HG03520 (cell line): Measurements from ENCODE around the gene HOATZ.

Source experiments
- ATAC-seq: cut with Tn5 transposase; IDR thresholded peaks from one replicate; pipeline ENCODE4 v1.9.1; 2021; ENCODE audit warnings: mild to moderate bottlenecking, moderate library complexity; ENCODE audit not compliant: unreplicated experiment

The HOATZ gene

DNA sequence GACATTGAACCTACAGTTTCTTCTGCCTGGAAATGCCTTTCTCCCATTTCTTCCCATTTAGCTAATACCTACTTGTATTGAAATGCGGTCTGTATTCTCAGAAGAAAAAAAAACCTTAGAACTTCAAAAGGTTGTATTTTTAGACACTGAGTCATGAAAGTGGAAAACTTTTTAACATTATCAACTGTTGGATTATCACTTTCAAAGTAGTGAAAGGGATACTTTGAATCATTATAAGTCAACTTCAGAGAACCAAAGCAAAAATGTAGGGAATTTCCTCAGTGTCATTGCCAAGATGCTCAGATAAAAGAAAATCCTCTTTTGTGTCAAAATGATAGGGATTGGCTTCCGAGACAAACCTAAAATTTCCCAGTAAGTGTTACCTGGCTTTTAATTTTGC, 6.6 kb downstream of the HOATZ start:
- ATAC-seq, result no peak

DNA sequence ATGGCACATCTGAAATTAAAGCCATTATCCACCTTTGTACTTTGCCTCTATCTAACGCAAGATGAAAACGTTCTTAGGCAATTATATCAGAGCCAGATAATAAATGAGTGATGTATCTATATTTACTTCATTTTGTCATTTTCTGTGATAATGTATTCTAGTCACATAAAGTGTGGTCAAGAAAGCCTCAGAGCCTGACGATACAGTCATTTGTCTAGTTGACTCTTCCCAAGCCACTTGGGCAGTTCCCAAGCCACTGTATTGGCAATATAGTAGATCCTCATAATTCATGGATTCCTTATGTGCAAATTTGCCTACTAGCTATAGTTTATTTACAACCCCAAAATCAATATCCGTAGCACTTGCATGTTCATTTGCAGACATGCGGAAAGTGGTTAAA, 7.8 kb downstream of the HOATZ start:
- no peak for ATAC-seq

DNA sequence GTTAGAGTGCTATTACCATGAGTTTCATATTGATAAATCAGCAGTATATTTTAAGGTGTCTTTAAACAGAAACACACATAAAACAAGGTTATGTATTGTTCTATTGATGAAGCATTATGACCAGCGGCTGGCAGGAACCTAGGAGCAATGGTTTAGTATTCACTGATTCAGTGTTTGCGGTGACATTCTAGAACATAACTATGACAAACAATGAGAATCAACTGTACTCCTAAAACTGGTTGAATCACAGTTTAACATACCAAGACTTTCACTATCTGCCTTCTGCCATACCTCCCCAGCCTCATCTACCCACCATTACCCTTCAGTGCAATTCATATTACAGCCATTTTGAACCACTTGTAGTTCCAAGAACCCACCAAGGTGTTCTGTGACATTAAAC, 8.8 kb downstream of the HOATZ start:
- ATAC-seq, result no peak

DNA sequence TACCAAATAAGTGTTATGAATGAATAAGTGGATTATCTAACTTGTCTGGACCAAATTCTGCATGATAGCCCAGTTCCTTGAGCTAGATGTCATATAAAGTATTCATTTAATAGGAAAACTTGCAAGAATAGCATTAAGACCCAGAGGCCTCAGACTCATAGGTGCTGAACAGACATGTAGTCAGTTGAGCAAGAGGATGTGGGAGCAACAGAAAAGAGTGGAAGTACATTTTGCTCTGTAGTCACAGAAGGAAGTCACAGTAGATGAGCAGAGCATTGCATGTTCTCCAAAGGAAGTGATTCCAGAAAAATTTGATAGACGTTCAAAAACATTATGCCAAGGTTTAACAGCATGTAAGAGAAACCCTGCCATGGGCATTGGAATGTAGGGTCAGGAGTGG, 9.5 kb downstream of the HOATZ start:
- ATAC-seq, result no peak

DNA sequence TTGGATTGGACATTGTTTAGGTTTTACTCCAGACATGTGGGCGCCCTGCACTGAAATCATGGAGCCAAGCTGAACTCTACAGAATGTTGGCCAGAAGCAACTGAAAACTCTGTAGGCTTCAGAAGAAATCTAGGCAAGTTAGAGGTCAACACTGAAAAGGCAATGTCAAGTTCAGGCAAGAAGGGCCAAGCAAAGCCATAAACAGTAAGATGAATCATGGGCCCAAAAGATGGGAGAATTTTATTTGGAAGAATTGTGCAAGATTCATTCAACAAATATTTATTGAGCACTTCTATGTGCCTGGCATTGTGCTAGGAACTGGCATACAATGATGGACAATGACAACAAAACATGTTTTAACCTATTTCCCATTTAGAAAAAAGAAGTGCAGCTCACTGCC, 10.9 kb downstream of the HOATZ start:
- no peak for ATAC-seq

DNA sequence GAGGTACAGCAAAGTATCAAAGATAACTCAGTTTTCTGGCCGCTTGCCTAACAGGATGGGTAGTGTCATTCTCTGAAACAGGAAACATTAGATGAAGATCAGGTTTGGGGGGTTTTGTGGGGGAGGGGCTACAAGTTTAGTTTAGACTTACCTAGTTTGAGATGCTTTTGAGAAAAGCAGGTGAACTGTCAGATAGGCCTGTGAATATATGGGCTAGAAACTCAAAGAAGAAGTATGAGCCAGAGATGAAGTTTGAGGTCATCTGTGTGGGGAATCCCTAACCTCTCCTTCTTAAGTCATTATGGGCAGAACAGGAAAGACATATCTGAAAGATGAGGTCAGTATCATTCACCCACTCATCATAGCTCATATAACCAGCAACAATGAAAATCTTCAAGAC, 11.9 kb downstream of the HOATZ start:
- no peak for ATAC-seq

DNA sequence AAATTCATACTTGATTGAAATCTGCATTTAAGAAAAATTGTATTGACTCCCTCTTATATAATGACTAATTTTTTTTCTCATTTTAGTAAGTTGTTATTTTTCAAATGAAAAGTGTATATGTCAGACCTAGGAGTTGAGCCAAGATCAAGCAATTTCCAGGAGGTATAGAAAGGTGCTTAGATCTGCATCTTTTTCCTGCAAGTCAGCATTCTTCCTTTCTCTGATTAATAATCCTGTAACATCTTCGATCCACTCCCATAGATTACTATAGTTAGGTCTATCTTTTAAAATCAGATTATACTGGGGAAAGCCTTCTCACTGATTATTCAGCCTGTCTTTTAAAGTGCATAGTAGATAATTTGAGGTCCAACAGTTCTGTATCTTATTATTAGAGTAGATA, 12.7 kb downstream of the HOATZ start:
- ATAC-seq, result no peak

DNA sequence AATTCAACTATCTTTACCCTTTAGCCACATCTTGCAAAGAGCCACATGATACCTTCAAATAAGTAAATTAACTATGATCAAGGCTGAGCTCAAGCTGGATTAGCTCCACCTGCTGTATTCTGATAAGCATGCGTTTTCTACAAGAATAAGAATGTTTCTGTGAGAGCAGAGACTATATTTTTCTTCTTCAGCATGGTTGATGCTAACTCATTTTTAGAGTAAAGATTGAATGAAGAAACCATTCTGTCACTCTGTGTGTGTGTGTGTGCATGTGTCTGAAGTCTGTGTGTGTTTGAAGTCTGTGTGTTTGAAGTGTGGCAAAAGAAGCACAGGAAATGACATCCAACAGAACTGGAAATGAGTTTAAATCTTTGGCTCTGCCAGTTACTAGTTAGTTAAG, 14.0 kb downstream of the HOATZ start:
- no peak for ATAC-seq

DNA sequence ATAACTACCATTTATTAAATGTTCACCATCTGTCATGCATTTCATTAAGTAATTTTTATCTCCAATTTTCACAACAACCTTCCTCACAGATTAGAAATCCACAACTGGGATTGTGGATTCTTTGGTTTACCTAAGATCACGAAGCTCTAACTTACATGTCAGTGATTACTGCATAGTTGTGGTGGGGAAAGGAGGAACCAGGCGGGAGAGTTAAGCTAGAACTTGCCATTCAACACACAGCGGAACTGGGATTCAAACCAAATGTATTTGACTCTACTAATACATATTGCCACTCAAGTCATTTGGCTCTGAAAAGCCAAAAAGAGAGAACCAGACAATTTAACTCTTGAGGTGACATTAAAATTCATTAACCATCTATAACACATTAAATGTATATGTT, 15.5 kb downstream of the HOATZ start:
- ATAC-seq, result no peak

DNA sequence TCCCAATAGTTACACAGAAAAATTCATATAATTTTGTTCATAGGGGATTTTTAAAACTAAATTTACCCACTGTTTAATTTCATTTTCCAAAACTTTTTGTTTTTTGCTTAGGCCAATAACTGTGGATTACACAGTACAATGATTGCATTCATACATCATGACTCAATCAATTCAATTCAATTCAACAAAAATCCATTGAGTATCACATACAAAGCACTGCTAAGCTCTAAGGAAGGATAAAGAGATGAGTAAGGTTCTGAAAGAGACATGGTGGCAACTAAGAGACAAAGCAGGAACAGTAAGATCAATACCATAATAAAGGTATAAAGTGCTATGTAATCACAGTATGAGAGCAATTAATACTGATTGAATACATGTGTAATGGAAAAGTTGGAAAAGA, 16.6 kb downstream of the HOATZ start:
- no peak for ATAC-seq

DNA sequence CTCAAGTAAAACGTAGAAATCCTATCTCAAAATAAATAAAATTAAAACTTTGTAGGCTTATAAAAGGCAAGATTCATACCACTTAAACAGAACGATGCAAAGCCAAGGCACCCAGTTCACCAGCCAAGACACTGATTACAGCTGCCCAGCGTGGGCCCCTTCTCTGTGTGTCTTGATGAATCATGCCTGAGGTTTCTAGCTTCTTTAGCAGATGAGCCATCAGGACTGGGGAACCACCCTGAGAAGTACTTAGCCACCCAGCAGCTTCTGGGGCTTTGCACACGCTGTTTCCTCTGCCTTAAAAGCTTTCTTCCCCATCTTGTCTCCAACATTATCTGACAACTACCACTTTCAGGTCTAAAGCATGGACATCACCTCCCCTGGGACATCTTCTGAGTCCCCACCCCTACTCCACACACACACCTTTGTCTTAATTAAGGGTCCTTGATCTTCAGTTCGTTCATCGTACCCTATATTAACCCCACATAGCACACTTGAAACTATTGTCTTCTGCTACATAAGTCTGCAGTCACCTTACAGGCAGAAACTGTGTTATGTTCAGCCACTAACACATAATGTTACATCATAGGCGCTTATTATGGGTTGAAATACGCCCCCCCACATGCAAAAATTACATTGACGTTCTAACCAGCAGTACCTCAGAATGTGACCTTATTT, 17.2 kb downstream of the HOATZ start:
- peak; percentile 86 for ATAC-seq

DNA sequence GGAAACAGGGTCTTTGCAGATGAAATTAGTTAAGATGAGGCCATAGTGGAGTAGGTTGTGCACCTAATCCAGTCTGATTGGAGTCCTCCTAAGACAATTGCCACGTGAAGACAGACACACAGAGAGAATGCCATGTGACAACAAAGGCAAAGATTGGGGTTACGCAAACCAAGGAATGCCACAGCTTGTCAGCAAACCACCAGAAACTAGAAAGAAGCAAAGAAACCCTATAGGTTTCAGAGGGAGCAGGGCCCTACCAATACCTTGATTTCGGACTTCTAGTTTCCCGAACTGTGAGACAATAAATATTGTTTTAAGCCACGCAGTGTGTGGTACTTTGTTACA, 17.8 kb downstream of the HOATZ start:
- ATAC-seq, result no peak

DNA sequence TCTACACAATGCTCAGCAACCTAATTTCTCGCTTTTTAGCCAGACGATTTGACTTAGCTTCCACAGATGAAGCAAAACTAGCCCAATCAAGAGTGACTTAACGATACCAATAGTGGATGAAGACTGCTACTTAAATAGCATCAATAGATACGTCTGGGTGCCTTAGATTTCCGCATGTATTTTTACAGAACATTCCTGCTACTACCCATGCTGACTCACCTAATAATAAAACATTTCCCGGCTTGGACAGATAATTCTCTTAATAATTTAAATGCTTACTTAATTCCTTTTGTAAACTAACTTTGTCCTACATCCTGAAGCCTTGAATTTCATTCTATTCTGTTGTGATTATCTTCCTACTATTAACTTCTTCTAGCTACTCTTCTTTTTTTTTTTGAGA, 20.7 kb downstream of the HOATZ start:
- ATAC-seq, result no peak

DNA sequence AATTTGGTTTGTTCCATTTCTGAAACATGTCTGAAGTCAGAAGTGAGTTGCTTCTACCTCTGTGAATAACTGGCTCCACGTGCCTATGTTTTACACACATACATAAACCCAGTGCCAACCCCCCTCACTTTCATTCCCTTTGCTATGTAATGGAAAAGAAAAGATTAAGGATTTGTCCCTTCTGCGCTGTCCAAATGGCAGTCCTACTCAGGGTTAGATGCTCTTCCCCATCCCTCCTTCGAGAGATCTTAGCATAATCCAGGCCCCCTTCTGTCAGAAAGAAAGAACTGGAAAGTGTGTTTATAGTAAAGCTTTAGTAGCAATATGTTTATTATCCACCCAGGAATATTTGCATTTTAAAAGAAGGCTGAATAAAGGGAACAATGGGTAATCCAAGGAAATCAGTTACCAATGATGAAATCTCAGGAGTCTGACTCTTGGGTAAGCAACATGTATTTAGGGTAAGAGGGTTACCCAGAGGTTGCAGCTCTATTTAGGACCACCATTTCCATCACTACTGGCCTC, 22.8 kb downstream of the HOATZ start:
- ATAC-seq, result no peak

DNA sequence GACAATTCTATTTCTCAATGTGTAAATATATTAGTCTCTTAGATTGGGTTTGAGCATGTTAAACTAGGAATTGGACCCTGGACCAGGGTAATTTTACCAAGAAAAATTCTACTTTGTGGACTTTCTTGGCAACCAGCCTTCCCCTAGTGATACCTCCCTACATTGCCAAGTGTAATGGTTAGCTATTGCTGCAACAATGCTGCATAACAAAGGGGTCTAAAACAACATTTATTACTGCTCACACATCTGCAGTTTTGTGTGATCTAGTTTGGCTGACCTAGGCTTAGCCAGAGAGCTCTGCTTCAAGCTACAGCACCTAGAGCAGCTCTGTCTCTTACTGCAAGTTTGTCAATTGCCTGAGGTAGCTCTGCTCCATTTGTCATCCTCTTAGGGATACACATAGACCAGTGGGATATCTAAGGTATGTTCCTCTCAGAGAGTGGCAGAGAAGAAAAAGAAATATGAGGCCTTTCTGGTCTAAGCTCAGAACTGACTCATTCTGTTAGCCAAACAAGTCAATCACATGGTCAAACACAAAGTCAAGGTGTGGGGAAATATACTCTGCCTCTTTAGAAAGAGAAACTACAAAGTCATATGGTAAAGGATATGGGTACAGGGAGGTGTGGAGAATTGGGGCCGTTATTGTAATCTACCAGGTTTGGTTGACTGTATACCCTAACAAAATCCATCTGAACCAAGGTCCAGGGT, 24.0 kb downstream of the HOATZ start:
- no peak for ATAC-seq

DNA sequence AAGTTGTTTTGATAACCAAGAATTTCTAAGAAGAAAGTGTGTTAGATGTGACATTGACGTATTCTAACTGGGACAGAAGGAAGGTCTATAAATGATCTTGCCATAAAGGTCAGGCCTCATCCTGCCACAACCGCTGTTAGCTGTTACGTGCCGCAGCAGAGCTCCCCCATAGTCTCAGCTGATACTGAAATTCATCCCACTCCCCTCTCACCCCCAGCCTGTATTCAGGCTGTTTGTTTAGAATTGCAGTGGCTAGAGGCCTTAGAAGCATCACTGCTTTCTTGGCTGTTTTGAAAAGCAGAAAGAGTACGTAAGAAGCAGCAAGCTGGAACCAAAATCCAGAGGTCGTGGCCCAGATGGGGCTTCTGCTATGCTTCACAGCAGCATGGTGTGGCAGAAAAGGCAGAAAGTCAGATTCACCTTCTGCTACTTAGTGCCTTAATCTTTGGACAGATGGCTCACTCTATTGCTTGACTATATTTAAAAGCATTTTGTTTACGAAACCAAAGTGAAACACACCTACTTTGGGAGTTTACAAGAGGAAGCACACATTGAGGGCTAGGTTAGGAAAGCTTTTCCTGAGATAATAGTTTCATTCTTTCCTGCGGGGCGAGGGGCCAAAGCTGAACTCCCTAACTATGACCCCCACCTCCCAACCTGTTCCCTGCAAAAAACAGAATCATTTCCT, 25.0 kb downstream of the HOATZ start:
- no peak for ATAC-seq

DNA sequence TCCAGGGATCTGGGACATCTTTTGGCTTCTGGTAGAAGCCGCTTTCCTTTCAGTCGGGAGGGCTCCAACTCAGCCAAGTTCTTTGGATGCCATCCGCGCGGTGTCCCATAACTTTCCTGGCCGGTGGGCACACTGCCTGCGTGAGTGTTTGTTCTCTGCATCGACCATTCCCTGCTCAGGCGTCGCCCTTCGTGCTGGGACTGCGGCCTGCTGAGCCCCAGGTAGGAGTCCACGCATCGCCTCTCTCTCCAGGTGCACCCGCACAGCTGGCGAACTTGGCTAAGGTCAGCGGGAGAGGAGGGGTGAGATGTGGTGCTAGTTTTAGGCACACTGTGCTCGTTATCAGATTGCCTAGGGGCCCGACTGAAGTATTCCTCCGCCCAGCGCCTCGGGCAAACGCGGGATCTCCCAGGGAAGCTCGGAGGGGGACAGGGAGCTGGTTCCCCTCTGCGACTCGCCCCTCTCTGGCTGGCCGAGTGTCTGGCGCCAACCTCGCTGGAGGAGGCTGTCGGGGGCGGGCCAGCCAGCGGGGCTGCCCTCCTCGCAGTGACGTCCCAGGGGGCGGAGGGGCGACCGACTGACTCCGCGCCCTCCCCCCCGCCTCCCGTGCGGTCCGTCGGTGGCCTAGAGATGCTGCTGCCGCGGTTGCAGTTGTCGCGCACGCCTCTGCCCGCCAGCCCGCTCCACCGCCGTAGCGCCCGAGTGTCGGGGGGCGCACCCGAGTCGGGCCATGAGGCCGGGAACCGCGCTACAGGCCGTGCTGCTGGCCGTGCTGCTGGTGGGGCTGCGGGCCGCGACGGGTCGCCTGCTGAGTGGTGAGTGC, 25.7 kb downstream of the HOATZ start, which contains the start of gene LAYN:
LAYN (plus strand) TSS at position 607 of the 823 bp plus-strand sequence; CDS start at position 731, 124 bp downstream.
- no peak for ATAC-seq

DNA sequence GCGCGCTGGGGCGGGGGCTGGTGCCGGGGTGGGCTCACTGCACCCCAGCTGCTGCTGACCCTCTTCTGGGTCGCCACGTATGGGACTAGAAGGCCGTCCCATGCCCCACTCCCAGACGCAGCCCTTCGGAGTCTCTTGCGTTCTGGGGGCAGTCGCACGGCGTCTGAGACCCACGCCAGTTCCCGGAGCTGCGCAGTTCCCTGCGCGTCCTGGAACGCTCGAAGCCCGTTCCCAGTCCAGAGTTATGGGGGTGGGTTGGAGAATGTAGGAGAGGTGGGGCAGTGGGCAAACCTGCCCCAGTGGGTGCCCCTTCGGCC, 26.3 kb downstream of the HOATZ start:
- no peak for ATAC-seq

DNA sequence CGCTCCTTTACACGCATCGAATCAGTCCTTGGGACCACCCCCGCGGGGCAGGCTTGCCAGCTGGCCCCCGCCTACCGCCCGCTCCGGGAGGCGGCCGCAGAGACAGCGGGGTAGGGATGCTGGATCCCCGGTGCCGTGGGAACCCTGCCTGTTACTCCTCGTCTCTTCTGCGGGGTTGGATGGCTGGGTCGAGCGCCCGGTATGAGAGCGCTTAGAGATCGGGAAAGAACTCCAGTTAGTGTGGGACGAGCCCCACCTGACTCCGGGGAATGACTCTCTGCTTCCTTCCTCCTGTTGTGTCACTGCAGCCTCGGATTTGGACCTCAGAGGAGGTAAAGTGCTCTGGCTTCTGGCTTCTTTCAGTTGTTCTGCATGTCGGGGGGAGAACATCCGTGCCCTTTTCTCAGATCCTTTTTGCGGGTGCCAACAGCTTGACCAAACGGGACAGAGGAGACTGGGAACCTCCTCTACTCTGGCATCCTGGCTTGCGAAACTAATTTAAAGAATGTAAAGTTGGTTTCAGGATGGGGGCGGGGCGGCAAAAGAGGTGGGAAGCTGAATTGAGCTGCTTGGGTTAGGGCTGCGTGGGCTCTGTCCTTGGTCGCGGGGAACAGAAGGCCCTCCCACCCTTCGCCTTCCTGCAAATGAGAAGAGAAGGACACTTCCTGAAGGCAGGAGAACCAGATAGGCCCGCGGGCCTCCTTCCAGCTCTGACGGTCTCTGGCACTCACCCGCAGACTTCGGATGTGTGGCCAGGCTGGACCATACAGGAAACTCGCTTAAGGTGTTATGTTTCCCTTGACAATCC, 26.9 kb downstream of the HOATZ start:
- ATAC-seq, result no peak

DNA sequence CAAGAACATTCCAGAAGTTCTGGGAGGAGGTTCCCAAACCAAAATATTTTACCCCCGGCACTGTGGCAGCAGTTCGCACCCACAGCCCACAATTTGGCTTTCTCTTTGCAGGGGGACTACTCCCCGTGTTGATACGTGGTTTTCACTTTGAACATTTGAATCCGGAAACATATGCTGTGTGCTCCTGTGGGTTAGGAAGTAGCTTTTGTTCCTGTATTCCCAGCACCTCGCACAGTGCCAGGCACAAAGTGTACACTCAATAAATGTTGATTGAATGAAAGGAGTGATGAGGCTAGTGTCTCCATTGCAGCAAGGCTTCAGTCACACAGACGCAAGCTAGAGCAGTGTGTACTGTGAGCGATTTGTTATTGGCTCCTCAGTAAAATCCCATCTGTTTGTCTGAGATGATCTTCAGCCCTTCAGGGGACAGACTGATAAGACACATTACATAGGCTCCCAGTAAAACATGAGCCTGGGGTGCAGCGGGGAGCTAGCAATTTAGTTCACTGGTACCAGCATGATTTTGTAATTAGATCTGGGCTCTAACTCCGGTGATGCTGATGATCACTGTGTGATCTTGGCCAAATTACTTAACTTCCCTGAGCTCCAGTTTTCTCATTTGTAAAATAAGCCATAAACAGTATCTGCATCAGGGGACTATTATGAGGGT, 28.2 kb downstream of the HOATZ start:
- ATAC-seq, result no peak
